OCI-LY3 (cell line): ENCODE results near the gene OARD1.
A peak's percentile ranks its signal among the peaks of the same experiment; 100 is the strongest.

ENCODE experiments used
- H2AFZ ChIP-seq: fragments of 200-600, 300-600 bp; shearing (Covaris generic); 2 replicates; pipeline ENCODE4 v1.6.0; 2014; ENCODE audit warnings: antibody characterized with exemption, low read depth, low read length
- H3K27ac ChIP-seq: fragments of 200-600, 300-600 bp; sonication (generic); 2 replicates; pipeline ENCODE4 v1.5.1; 2014; ENCODE audit warnings: mild to moderate bottlenecking, low read length, moderate library complexity, mixed read lengths
- H3K27me3 ChIP-seq: fragments of 200-600, 300-600 bp; sonication (generic); 2 replicates; pipeline ENCODE4 v1.6.1; 2014; ENCODE audit warnings: low read depth, low read length, mixed read lengths
- H3K36me3 ChIP-seq: fragments of 200-600, 300-600 bp; sonication (generic); replicated peaks from 2 replicates; pipeline ENCODE3; 2014; ENCODE audit warnings: low read depth, low read length, mixed read lengths
- H3K4me1 ChIP-seq: fragments of 300-600, 200-600 bp; sonication (generic); 2 replicates; pipeline ENCODE4 v1.6.1; 2014; ENCODE audit warnings: low read length, mixed read lengths
- H3K4me2 ChIP-seq: fragments of 200-600, 300-600 bp; sonication (generic); 2 replicates; pipeline ENCODE4 v1.6.1; 2014; ENCODE audit warnings: low read length, mixed read lengths
- H3K4me3 ChIP-seq: fragments of 300-600, 200-600 bp; sonication (generic); 2 replicates; pipeline ENCODE4 v1.5.1; 2014; ENCODE audit warnings: antibody characterized with exemption, mild to moderate bottlenecking, low read length, moderate library complexity
- H3K79me2 ChIP-seq: fragments of 300-600, 200-600 bp; shearing (Covaris generic); 2 replicates; pipeline ENCODE4 v1.6.1; 2014; ENCODE audit warnings: mild to moderate bottlenecking, low read length, mixed read lengths
- H3K9ac ChIP-seq: fragments of 300-600, 200-600 bp; shearing (Covaris generic); 2 replicates; pipeline ENCODE4 v1.6.0; 2014; ENCODE audit warnings: mild to moderate bottlenecking, low read length, moderate library complexity
- H3K9me3 ChIP-seq: fragments of 200-600, 300-600 bp; shearing (Covaris generic); 2 replicates; pipeline ENCODE4 v1.6.1; 2014; ENCODE audit warnings: low read length, mixed read lengths; ENCODE audit not compliant: insufficient read depth
- H4K20me1 ChIP-seq: fragments of 200-600, 300-600 bp; sonication (generic); 2 replicates; pipeline ENCODE4 v1.6.1; 2016; ENCODE audit warnings: low read length, mixed read lengths; ENCODE audit not compliant: insufficient read depth
- CTCF ChIP-seq: fragments of 200-600, 300-600 bp; sonication (generic); IDR thresholded peaks from 2 replicates; pipeline ENCODE4 v1.5.1; 2014; ENCODE audit warnings: antibody characterized with exemption, low read length, low read depth
- EZH2phosphoT487 ChIP-seq: fragments of 200-600 bp; shearing (Covaris generic); IDR thresholded peaks from 2 replicates; pipeline ENCODE4 v1.6.1; 2018; ENCODE audit warnings: antibody characterized with exemption, mixed run types, low read depth

Gene OARD1

DNA sequence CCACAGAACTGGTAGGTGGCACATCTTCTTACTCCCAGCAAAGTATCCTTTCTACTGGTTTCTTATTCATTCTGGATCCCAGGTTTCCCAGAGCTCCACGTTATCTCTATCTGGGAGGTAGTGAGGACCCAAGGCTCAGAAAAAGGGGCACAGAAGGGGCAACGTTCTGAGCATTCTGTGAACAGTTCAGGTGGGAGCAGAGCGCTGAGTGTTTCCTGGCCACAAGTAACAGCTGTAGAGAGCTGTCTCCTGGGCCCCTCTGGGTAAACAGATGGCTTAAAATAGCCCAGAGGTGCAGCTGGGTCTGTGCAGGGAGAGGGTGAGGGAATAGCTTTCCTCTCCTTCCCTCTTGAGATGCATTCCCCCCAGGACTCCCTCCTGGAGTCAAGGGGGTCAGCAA, 17.0 kb downstream of the OARD1 start:
- Histone ChIP-seq H3K4me2 (no peak overlapping the region), H3K4me1 (peaks cover 8% of the 10 kb centered on the region), H3K36me3 (no peaks in the 10 kb centered on the region), H3K9me3 (no peaks in the 10 kb centered on the region), H3K27ac (no peak overlapping the region), H3K9ac (no peak overlapping the region), H2AFZ (no peak overlapping the region), H3K4me3 (no peak overlapping the region), H3K79me2 (no peaks in the 10 kb centered on the region), H4K20me1 (no peaks in the 10 kb centered on the region), H3K27me3 (no peaks in the 10 kb centered on the region)
- no peak for TF ChIP-seq CTCF
- TF ChIP-seq EZH2phosphoT487, result no peak

DNA sequence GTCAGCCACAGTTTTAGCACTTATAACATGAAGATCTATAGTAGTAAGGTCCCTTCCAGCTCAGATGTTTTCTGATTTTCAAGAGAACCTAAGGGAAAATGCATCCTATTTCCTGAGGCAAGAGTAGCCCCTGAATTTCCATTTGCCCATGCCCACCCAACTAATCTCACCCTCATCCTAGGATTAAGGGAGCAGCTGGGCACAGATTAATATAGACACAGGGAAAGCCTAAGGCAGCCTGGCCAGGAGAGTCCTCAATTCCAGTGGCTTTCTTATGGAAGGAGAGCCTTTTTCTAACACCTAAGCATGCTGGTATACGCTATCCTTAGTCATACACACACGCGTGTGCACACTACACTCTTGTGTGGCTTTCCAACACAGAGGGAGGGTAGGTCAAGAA, 17.6 kb downstream of the OARD1 start:
- Histone ChIP-seq H3K9ac (no peak overlapping the region), H4K20me1 (no peaks in the 10 kb centered on the region), H2AFZ (no peak overlapping the region), H3K27me3 (no peaks in the 10 kb centered on the region), H3K79me2 (no peaks in the 10 kb centered on the region), H3K4me2 (no peak overlapping the region), H3K4me3 (no peak overlapping the region), H3K36me3 (no peaks in the 10 kb centered on the region), H3K9me3 (no peaks in the 10 kb centered on the region), H3K4me1 (peaks cover 8% of the 10 kb centered on the region), H3K27ac (no peak overlapping the region)
- TF ChIP-seq EZH2phosphoT487 (no peak), CTCF (no peak)

GRCh38 chr6:41053041-41053440, 19.1 kb downstream of the OARD1 start, which contains the start of gene APOBEC2:
TSS of gene APOBEC2 (plus strand) at chr6:41053202. CDS start at chr6:41053348, 146 bp downstream.
- TF ChIP-seq CTCF (no peak), EZH2phosphoT487 (no peak)
- H3K9ac ChIP-seq, result no peak within 1 kb of the TSS
- H3K79me2 ChIP-seq, result no peaks in the 10 kb centered on the region
- no peak within 1 kb of the TSS for H3K27ac ChIP-seq
- H3K4me2 ChIP-seq, result 0 out of 2 replicates have a peak within 1 kb of the TSS, but pooled peaks have one; percentile 19
- peak within 1 kb of the TSS; percentile 72; the same call in 1 of the 2 replicates for H2AFZ ChIP-seq
- no peaks in the 10 kb centered on the region for H3K27me3 ChIP-seq
- H3K4me3 ChIP-seq, result no peak within 1 kb of the TSS
- peaks cover 8% of the 10 kb centered on the region for H3K4me1 ChIP-seq
- H4K20me1 ChIP-seq, result no peaks in the 10 kb centered on the region
- H3K36me3 ChIP-seq, result no peaks in the 10 kb centered on the region
- H3K9me3 ChIP-seq, result no peaks in the 10 kb centered on the region

DNA sequence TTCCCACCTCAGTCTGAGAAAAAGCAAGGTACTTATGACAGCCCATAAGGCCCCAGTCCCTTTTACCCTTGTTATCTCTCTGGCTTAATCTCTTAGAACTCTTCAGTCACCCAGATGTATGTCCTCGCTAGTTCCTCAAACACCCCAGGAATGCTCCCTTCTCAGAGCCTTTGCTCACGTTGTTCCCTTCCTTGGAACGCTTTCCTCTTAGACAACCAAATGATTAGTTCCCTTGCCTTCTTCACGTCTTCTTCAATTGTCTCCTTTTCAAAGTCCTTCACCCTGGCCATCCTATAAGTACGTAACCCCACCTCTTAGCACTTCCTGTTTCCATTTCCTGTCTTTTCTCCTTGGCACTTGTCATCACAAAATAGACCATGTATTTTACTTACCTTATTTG, 20.3 kb downstream of the OARD1 start:
- peak overlapping the region; percentile 72; the same call in 1 of the 2 replicates for H2AFZ ChIP-seq
- H3K36me3 ChIP-seq, result no peaks in the 10 kb centered on the region
- H3K9me3 ChIP-seq, result no peaks in the 10 kb centered on the region
- H3K27ac ChIP-seq, result no peak overlapping the region
- no peak for TF ChIP-seq EZH2phosphoT487
- TF ChIP-seq CTCF, result no peak
- no peaks in the 10 kb centered on the region for H3K27me3 ChIP-seq
- H3K4me2 ChIP-seq, result 0 out of 2 replicates have a peak overlapping the region, but pooled peaks have one; percentile 19
- no peaks in the 10 kb centered on the region for H4K20me1 ChIP-seq
- H3K4me3 ChIP-seq, result no peak overlapping the region
- H3K79me2 ChIP-seq, result no peaks in the 10 kb centered on the region
- H3K9ac ChIP-seq, result no peak overlapping the region
- H3K4me1 ChIP-seq, result peaks cover 8% of the 10 kb centered on the region
